ENCODE measurements around the gene FCRLB.

GRCh38 chr1:161702250-161702649 is 19.1 kb upstream of the FCRLB start:
- no peak for TF ChIP-seq CTCF (IDR thresholded peaks at IDR 0.05)
- TF ChIP-seq POLR2A (IDR thresholded peaks at IDR 0.05): no peak
- no peak for TF ChIP-seq EP300 (IDR thresholded peaks at IDR 0.05)
